Immature natural killer cell (primary cell): ENCODE data around the gene SH2B3. TPM values are rescaled to one million over a fixed set of nuclear protein-coding genes. Genes with fewer than 3 reads are reported as not detected.

ENCODE experiments used
- DNase-seq, 3 donors: peaks; one replicate each; pipeline ENCODE4 v3.0.0; 2022; ENCODE audit warnings: mixed read lengths in 1 of 3
- H3K27ac Mint-ChIP-seq, 6 donors: one replicate each; pipeline ENCODE4 v1.8.0; 2020; ENCODE audit warnings: mixed read lengths in 6 of 6, mild to moderate bottlenecking in 5 of 6, inconsistent platforms in 4 of 6, moderate library complexity in 3 of 6
- H3K27me3 Mint-ChIP-seq, 3 donors: one replicate each; pipeline ENCODE4 v1.8.0; 2020 to 2021; ENCODE audit warnings: low read depth in 3 of 3, mild to moderate bottlenecking in 3 of 3, mixed read lengths in 3 of 3, moderate library complexity in 3 of 3, inconsistent platforms in 1 of 3
- H3K36me3 Mint-ChIP-seq, 3 donors: one replicate each; pipeline ENCODE4 v1.8.0; 2020; ENCODE audit warnings: mixed read lengths in 3 of 3, inconsistent platforms in 2 of 3, mild to moderate bottlenecking in 2 of 3
- H3K4me1 Mint-ChIP-seq, 2 donors: one replicate each; pipeline ENCODE4 v1.8.0; 2020; ENCODE audit warnings: inconsistent platforms in 2 of 2, mild to moderate bottlenecking in 2 of 2, mixed read lengths in 2 of 2, moderate library complexity in 1 of 2
- H3K4me3 Mint-ChIP-seq, 5 donors: one replicate each; pipeline ENCODE4 v1.8.0; 2020; ENCODE audit warnings: mild to moderate bottlenecking in 5 of 5, mixed read lengths in 5 of 5, inconsistent platforms in 3 of 5, moderate library complexity in 3 of 5
- H3K9me3 Mint-ChIP-seq, 6 donors: one replicate each; pipeline ENCODE4 v1.8.0; 2020; ENCODE audit warnings: mild to moderate bottlenecking in 6 of 6, mixed read lengths in 6 of 6, inconsistent platforms in 4 of 6, moderate library complexity in 3 of 6
- polyA plus RNA-seq, 3 donors: library from polyadenylated mRNA; unstranded; fragments of 300-500 nt; fragmentation: Illumina TruSeq; gene quantifications; one replicate each; pipeline ENCODE4 v1.2.3, GENCODE V29; 2021

Gene SH2B3
- polyA plus RNA-seq, 3 donors from 2014 or later: 0.08 to 13.5 (median 5.3) TPM

- H3K4me3 Mint-ChIP-seq: peak overlapping the region in 1 of 5 donors; percentile 7
- no peaks in the 10 kb centered on the region for H3K9me3 Mint-ChIP-seq
- peaks cover 0 to 16% (median 10%) of the 10 kb centered on the region in 3 donors for H3K27me3 Mint-ChIP-seq
- H3K4me1 Mint-ChIP-seq: peaks cover 71 to 77% of the 10 kb centered on the region in 2 donors
- peaks cover 4 to 44% (median 9%) of the 10 kb centered on the region in 3 donors for H3K36me3 Mint-ChIP-seq
- peak overlapping the region; percentile 13 to 84 (median 72) for H3K27ac Mint-ChIP-seq
- DNase-seq: no peak
These were observed 43.4 kb downstream of the SH2B3 start for GRCh38 chr12:111448846-111449790.

DNA sequence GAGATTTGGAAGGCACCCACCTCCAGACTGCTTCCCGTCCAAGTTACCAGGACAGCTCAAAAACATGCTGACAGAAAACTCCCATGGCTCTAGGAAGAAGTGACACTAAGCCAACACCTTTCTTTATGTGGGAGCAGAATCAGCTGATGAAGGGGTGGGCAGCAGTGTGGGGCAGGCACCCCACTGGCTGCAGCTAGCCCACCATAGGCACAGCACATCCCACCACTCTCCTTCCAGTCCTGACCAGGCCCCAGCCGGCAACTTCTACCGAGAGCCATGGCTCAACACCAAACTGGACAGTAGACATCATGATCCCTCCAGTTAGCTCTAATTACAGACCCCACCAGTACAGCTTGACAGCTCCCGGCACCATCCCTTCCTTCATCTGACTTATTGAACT, 45.0 kb downstream of the SH2B3 start:
- DNase-seq: no peak
- Mint-ChIP-seq H3K9me3 (no peaks in the 10 kb centered on the region), H3K4me1 (peaks cover 69 to 77% of the 10 kb centered on the region in 2 donors), H3K27me3 (peaks cover 0 to 8% (median 2%) of the 10 kb centered on the region in 3 donors), H3K27ac (peak overlapping the region; percentile 31 to 84 (median 60)), H3K4me3 (no peak overlapping the region), H3K36me3 (peaks cover 4 to 47% (median 13%) of the 10 kb centered on the region in 3 donors)

GRCh38 chr12:111451232-111451631, 45.5 kb downstream of the SH2B3 start:
- peaks cover 69 to 77% of the 10 kb centered on the region in 2 donors for H3K4me1 Mint-ChIP-seq
- no peaks in the 10 kb centered on the region for H3K9me3 Mint-ChIP-seq
- no peak for DNase-seq
- no peak overlapping the region for H3K4me3 Mint-ChIP-seq
- peaks cover 4 to 53% (median 18%) of the 10 kb centered on the region in 3 donors for H3K36me3 Mint-ChIP-seq
- H3K27me3 Mint-ChIP-seq: peaks cover 0 to 8% (median 2%) of the 10 kb centered on the region in 3 donors
- H3K27ac Mint-ChIP-seq: peak overlapping the region; percentile 31 to 94 (median 80)

- Mint-ChIP-seq H3K27me3 (peaks cover 0 to 8% (median 2%) of the 10 kb centered on the region in 3 donors), H3K4me3 (peak overlapping the region in 2 of 5 donors; percentile 3 to 16), H3K36me3 (peaks cover 4 to 49% (median 19%) of the 10 kb centered on the region in 3 donors), H3K27ac (peak overlapping the region; percentile 52 to 94 (median 78)), H3K9me3 (no peaks in the 10 kb centered on the region), H3K4me1 (peaks cover 65 to 75% of the 10 kb centered on the region in 2 donors)
- DNase-seq: peak; percentile 73 to 76 (median 73)
These were observed 46.0 kb downstream of the SH2B3 start for GRCh38 chr12:111451649-111452129.

GRCh38 chr12:111453071-111453989, 47.6 kb downstream of the SH2B3 start:
- Mint-ChIP-seq H3K9me3 (no peaks in the 10 kb centered on the region), H3K27ac (peak overlapping the region in 3 of 6 donors; percentile 5 to 77 (median 13)), H3K4me3 (no peak overlapping the region), H3K4me1 (peaks cover 58 to 64% of the 10 kb centered on the region in 2 donors), H3K36me3 (peaks cover 4 to 37% (median 19%) of the 10 kb centered on the region in 3 donors), H3K27me3 (peaks cover 0 to 6% (median 2%) of the 10 kb centered on the region in 3 donors)
- no peak for DNase-seq

GRCh38 chr12:111454311-111454710, 48.6 kb downstream of the SH2B3 start:
- H3K27me3 Mint-ChIP-seq: peaks cover 0 to 5% (median 2%) of the 10 kb centered on the region in 3 donors
- H3K36me3 Mint-ChIP-seq: peaks cover 4 to 30% (median 19%) of the 10 kb centered on the region in 3 donors
- no peaks in the 10 kb centered on the region for H3K9me3 Mint-ChIP-seq
- peak overlapping the region in 3 of 6 donors; percentile 18 to 61 (median 52) for H3K27ac Mint-ChIP-seq
- peak overlapping the region in 1 of 5 donors; percentile 4 for H3K4me3 Mint-ChIP-seq
- no peak for DNase-seq
- peaks cover 49 to 54% of the 10 kb centered on the region in 2 donors for H3K4me1 Mint-ChIP-seq

GRCh38 chr12:111454716-111455447, 49.2 kb downstream of the SH2B3 start:
- Mint-ChIP-seq H3K27me3 (peaks cover 0 to 5% (median 2%) of the 10 kb centered on the region in 3 donors), H3K36me3 (peaks cover 4 to 30% (median 19%) of the 10 kb centered on the region in 3 donors), H3K4me1 (peaks cover 45 to 51% of the 10 kb centered on the region in 2 donors), H3K9me3 (no peaks in the 10 kb centered on the region), H3K4me3 (peak overlapping the region; percentile 4 to 61 (median 50)), H3K27ac (peak overlapping the region; percentile 52 to 86 (median 84))
- no peak for DNase-seq

GRCh38 chr12:111455448-111456320, 50.0 kb downstream of the SH2B3 start:
- Mint-ChIP-seq H3K4me1 (peaks cover 38 to 44% of the 10 kb centered on the region in 2 donors), H3K4me3 (peak overlapping the region in 3 of 5 donors; percentile 4 to 61 (median 35)), H3K27me3 (peaks cover 0 to 2% (median 2%) of the 10 kb centered on the region in 3 donors), H3K27ac (peak overlapping the region; percentile 40 to 86 (median 72)), H3K36me3 (peaks cover 4 to 25% (median 19%) of the 10 kb centered on the region in 3 donors), H3K9me3 (no peaks in the 10 kb centered on the region)
- no peak for DNase-seq

GRCh38 chr12:111457071-111457470, 51.3 kb downstream of the SH2B3 start:
- Mint-ChIP-seq H3K27me3 (peaks cover 0 to 2% (median 0%) of the 10 kb centered on the region in 3 donors), H3K36me3 (peaks cover 0 to 15% (median 10%) of the 10 kb centered on the region in 3 donors), H3K4me3 (no peak overlapping the region), H3K4me1 (peaks cover 26 to 31% of the 10 kb centered on the region in 2 donors), H3K27ac (peak overlapping the region in 1 of 6 donors; percentile 59), H3K9me3 (no peaks in the 10 kb centered on the region)
- DNase-seq: no peak

GRCh38 chr12:111457577-111457976, 51.9 kb downstream of the SH2B3 start:
- no peaks in the 10 kb centered on the region for H3K9me3 Mint-ChIP-seq
- peaks cover 0 to 2% (median 0%) of the 10 kb centered on the region in 3 donors for H3K27me3 Mint-ChIP-seq
- DNase-seq: no peak
- H3K4me1 Mint-ChIP-seq: peaks cover 26 to 31% of the 10 kb centered on the region in 2 donors
- H3K4me3 Mint-ChIP-seq: no peak overlapping the region
- peak overlapping the region in 1 of 6 donors; percentile 59 for H3K27ac Mint-ChIP-seq
- peaks cover 0 to 15% (median 10%) of the 10 kb centered on the region in 3 donors for H3K36me3 Mint-ChIP-seq

- Mint-ChIP-seq H3K36me3 (peaks cover 0 to 14% (median 10%) of the 10 kb centered on the region in 3 donors), H3K9me3 (no peaks in the 10 kb centered on the region), H3K27me3 (no peaks in the 10 kb centered on the region), H3K4me1 (peaks cover 24 to 28% of the 10 kb centered on the region in 2 donors), H3K4me3 (no peak overlapping the region), H3K27ac (peak overlapping the region in 1 of 6 donors; percentile 50)
- DNase-seq: no peak
These were observed 52.9 kb downstream of the SH2B3 start for GRCh38 chr12:111458546-111459172.
